ENCODE measurements around the gene ACVR1C.

- no peak for TF ChIP-seq FOXK1 (CRISPR knock-in tag; IDR thresholded peaks at IDR 0.05)
- TF ChIP-seq ZNF512 (CRISPR knock-in tag; IDR thresholded peaks at IDR 0.05; ENCODE audit: borderline replicate concordance), result no peak
- TF ChIP-seq, protein P1, sequence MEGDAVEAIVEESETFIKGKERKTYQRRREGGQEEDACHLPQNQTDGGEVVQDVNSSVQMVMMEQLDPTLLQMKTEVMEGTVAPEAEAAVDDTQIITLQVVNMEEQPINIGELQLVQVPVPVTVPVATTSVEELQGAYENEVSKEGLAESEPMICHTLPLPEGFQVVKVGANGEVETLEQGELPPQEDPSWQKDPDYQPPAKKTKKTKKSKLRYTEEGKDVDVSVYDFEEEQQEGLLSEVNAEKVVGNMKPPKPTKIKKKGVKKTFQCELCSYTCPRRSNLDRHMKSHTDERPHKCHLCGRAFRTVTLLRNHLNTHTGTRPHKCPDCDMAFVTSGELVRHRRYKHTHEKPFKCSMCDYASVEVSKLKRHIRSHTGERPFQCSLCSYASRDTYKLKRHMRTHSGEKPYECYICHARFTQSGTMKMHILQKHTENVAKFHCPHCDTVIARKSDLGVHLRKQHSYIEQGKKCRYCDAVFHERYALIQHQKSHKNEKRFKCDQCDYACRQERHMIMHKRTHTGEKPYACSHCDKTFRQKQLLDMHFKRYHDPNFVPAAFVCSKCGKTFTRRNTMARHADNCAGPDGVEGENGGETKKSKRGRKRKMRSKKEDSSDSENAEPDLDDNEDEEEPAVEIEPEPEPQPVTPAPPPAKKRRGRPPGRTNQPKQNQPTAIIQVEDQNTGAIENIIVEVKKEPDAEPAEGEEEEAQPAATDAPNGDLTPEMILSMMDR (IDR thresholded peaks at IDR 0.05), result no peak
- no peak for TF ChIP-seq ATF2 (CRISPR knock-in tag; IDR thresholded peaks at IDR 0.05; ENCODE audit: borderline replicate concordance, low read depth)
- no peak for TF ChIP-seq CREB1 (CRISPR knock-in tag; IDR thresholded peaks at IDR 0.05)
- no peak for TF ChIP-seq ZNF396 (CRISPR knock-in tag; IDR thresholded peaks at IDR 0.05; ENCODE audit: borderline replicate concordance)
- no peak for TF ChIP-seq TEAD1 (CRISPR knock-in tag; IDR thresholded peaks at IDR 0.05)
Measured at GRCh38 chr2:157592948-157593347, 35.7 kb downstream of the ACVR1C start.
